ENCODE measurements around the gene REEP3. TPM values are rescaled to one million over a fixed set of nuclear protein-coding genes. Genes with fewer than 3 reads are reported as not detected.

The REEP3 gene
- total RNA-seq, 1 donor from 2014 or later: 9.7 TPM

DNA sequence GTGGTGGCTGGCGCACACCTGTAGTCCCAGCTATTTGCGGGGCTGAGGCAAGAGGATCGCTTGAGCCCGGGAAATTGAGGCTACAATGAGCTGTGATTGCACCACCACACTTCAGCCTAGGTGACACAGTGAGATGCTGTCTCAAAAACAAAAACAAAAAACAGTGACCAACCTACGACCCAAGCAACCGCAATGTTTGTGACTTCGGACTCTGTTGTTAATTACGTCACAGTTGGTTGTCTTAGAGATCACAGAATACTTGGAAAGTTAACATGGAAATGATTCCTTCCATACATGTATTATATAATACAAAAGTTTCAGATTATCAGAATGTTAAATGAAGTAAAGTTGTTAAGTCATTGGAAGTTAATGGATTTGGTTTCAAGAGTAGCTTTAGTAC lies 106.2 kb downstream of the REEP3 start:
- peaks cover 28% of the 10 kb centered on the region for H3K4me1 Mint-ChIP-seq
- no peaks in the 10 kb centered on the region for H3K9me3 Mint-ChIP-seq
- ChIA-PET CTCF (interaction anchor here (1.8 to 7.6 kb wide), 4 partner anchors 93 to 461 kb away, joined by 11 to 85 read pairs (median 58); partner anchors contain the start of gene REEP3), POLR2A (interaction anchor here (1.4 kb wide), 1 partner anchor 460 kb away, joined by 4 read pairs; no protein-coding TSS in a partner anchor)
- DNase-seq (no peak), ATAC-seq (ENCODE audit: low read depth) (no peak)
- peaks cover 3% of the 10 kb centered on the region for H3K36me3 Mint-ChIP-seq (ENCODE audit: low read depth)
- no peak overlapping the region for H3K4me3 Mint-ChIP-seq
- TF ChIP-seq, protein P1, sequence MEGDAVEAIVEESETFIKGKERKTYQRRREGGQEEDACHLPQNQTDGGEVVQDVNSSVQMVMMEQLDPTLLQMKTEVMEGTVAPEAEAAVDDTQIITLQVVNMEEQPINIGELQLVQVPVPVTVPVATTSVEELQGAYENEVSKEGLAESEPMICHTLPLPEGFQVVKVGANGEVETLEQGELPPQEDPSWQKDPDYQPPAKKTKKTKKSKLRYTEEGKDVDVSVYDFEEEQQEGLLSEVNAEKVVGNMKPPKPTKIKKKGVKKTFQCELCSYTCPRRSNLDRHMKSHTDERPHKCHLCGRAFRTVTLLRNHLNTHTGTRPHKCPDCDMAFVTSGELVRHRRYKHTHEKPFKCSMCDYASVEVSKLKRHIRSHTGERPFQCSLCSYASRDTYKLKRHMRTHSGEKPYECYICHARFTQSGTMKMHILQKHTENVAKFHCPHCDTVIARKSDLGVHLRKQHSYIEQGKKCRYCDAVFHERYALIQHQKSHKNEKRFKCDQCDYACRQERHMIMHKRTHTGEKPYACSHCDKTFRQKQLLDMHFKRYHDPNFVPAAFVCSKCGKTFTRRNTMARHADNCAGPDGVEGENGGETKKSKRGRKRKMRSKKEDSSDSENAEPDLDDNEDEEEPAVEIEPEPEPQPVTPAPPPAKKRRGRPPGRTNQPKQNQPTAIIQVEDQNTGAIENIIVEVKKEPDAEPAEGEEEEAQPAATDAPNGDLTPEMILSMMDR (IDR thresholded peaks at IDR 0.05): no peak
- no peaks in the 10 kb centered on the region for H3K27me3 Mint-ChIP-seq
- intact Hi-C loops (cut with micrococcal nuclease): loop anchor here (5.0 kb wide), 2 partner anchors 270 to 1190 kb away; no protein-coding TSS in a partner anchor
- H3K27ac Mint-ChIP-seq: peak overlapping the region; percentile 19

DNA sequence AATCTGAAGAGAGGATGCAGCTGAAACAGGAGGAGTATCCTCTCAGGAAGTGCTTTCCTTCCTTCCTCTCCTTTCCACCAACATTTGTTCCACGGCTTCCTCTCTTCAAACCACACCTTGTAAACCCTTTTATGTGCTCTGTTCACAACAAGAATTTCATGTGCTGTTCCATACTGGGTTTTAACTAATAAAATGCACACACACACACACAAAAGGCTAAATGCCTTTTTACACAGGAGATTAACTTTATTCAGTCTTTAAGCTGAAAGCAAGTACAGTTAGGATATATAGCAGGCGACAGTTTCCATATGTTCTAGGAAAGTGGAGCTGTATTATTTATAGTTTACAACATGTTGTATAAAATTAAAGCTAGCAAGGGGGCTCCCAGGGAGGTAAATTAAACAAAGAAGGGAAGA lies 106.7 kb downstream of the REEP3 start:
- DNase-seq (no peak), ATAC-seq (ENCODE audit: low read depth) (no peak)
- Mint-ChIP-seq H3K27me3 (no peaks in the 10 kb centered on the region), H3K4me1 (peaks cover 28% of the 10 kb centered on the region), H3K36me3 (ENCODE audit: low read depth) (peaks cover 3% of the 10 kb centered on the region), H3K4me3 (peak overlapping the region; percentile 91), H3K9me3 (no peaks in the 10 kb centered on the region), H3K27ac (peak overlapping the region; percentile 94)
- intact Hi-C loops (cut with micrococcal nuclease): loop anchor here (2.0 to 5.0 kb wide), 6 partner anchors 71 to 1191 kb away; no protein-coding TSS in a partner anchor
- TF ChIP-seq, protein P1 (IDR thresholded peaks at IDR 0.05): no peak
- CTCF ChIA-PET: interaction anchor here (0.7 to 7.6 kb wide), 10 partner anchors 9 to 462 kb away, joined by 3 to 85 read pairs (median 11); partner anchors contain the start of gene REEP3
- POLR2A ChIA-PET: interaction anchor here (0.6 to 4.1 kb wide), 8 partner anchors 19 to 461 kb away, joined by 4 to 35 read pairs (median 10); partner anchors contain the start of genes JMJD1C and REEP3

DNA sequence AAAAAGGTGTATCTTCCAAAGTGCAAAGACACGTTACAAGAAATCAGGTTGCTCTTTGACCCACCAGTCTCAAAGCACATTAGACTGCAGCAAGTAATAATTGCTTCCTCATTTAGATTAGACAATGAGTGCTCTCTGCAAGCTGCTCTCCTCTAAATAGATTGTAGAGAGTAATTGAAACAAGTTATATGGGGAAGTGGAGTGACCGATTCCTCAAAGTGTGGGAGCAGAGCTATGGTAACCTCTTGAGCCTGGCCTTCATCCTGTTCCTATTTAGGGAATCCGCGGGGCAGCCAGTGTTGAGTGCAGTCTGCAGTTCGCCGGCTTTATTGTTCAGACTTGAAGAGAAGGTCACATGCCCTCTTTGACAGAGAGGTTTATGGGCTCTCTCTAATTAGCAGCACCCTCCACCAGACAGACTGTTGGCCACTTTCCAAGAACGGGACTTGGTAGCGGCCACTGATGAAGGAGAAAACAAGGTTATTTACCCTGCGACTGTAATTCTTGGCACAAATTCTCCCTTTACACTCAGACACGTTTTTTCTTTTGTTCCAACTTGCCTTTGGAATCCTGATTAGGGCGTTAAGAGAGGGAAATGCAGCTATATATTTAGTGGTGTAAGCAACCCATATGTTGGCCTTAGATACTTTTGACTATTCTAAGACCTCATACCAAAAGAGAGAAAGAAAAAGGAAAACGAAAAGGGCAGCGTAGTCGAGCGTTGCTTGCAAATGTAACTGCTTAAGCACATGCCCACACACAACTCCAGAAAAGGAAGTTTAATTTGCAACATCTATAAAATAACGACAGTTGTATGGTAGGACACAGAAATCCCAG lies 107.5 kb downstream of the REEP3 start:
- intact Hi-C loops (cut with micrococcal nuclease): loop anchor here (1.0 to 5.0 kb wide), 13 partner anchors 20 to 1191 kb away; partner anchors contain the start of genes JMJD1C and REEP3
- Mint-ChIP-seq H3K9me3 (no peaks in the 10 kb centered on the region), H3K4me3 (peak overlapping the region; percentile 91), H3K4me1 (peaks cover 28% of the 10 kb centered on the region), H3K27me3 (no peaks in the 10 kb centered on the region), H3K27ac (peak overlapping the region; percentile 94), H3K36me3 (ENCODE audit: low read depth) (peaks cover 3% of the 10 kb centered on the region)
- ATAC-seq (ENCODE audit: low read depth) (peak; percentile 28), DNase-seq (no peak)
- TF ChIP-seq, protein P1 (IDR thresholded peaks at IDR 0.05): no peak
- ChIA-PET CTCF (interaction anchor here (0.5 to 7.6 kb wide), 30 partner anchors 9 to 471 kb away, joined by 3 to 85 read pairs (median 4); partner anchors contain the start of genes JMJD1C and REEP3), POLR2A (interaction anchor here (0.6 to 4.1 kb wide), 18 partner anchors 20 to 496 kb away, joined by 3 to 35 read pairs (median 6); partner anchors contain the start of genes JMJD1C, NRBF2 and REEP3)

DNA sequence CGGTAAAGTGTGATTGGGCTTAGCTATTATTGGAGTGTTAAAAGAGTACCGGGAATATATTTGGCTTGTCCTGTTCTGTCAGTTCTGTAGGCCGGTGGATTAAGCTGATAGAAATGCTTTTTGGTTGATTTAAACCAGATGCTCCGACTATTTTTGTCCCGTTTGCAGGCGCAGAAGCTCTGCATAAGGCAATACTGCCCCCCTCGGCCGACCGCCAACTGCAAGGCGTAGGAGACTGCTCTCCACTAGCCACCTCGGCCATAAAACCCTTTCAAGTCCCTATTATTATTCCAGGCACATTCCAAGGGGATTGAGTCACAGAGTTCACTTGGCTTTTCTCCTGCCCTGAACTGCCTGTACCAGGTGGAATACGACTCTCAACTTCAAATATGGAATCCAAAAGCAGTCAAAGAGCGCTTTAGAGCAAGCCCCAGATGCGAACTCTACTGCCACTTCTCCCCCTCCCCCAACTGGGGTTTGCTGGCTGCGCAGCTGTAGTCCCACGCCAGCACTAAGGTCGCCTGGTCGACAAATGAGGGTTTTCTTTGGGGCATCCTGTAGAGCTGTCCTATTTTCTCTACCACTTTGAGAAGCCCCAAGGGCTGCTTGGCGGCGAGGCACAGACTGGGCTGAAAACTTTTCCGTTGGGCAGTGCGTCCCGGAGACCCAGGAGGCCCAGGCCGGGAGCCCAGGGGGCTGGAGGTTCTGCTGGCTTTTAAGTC lies 108.3 kb downstream of the REEP3 start:
- TF ChIP-seq, protein P1 (IDR thresholded peaks at IDR 0.05): peak; percentile 38
- DNase-seq (peak; percentile 67), ATAC-seq (ENCODE audit: low read depth) (peak; percentile 60)
- Mint-ChIP-seq H3K4me3 (peak overlapping the region; percentile 91), H3K27me3 (no peaks in the 10 kb centered on the region), H3K9me3 (no peaks in the 10 kb centered on the region), H3K27ac (peak overlapping the region; percentile 94), H3K36me3 (ENCODE audit: low read depth) (peaks cover 3% of the 10 kb centered on the region), H3K4me1 (peaks cover 28% of the 10 kb centered on the region)
- intact Hi-C loops (cut with micrococcal nuclease): loop anchor here (1.0 to 5.0 kb wide), 14 partner anchors 21 to 1192 kb away; partner anchors contain the start of genes JMJD1C and REEP3
- ChIA-PET CTCF (interaction anchor here (0.5 to 7.6 kb wide), 29 partner anchors 8 to 471 kb away, joined by 3 to 85 read pairs (median 5); partner anchors contain the start of genes JMJD1C and REEP3), POLR2A (interaction anchor here (0.6 to 4.1 kb wide), 19 partner anchors 18 to 497 kb away, joined by 3 to 35 read pairs (median 6); partner anchors contain the start of genes JMJD1C, NRBF2 and REEP3)

Data from activated B cell treated with CpG ODN at 0.5 μM for 24 hours (primary cell).